UCSD-AML1 (cell line): ENCODE measurements around the gene RPAP3.

Source experiments
- DNase-seq: peaks from one replicate; lab custom pipeline; 2025; ENCODE audit not compliant: unreplicated experiment; lab: John Stamatoyannopoulos, UW

The RPAP3 gene

GRCh38 chr12:47721431-47721973, 15.7 kb upstream of the RPAP3 start:
- DNase-seq: no peak

GRCh38 chr12:47718531-47718930, 12.7 kb upstream of the RPAP3 start:
- DNase-seq: no peak

- peak; percentile 79 for DNase-seq
Measured at GRCh38 chr12:47717443-47718193, 11.8 kb upstream of the RPAP3 start.

- DNase-seq: no peak
Measured at GRCh38 chr12:47717046-47717442, 11.2 kb upstream of the RPAP3 start.

GRCh38 chr12:47715877-47716548, 10.2 kb upstream of the RPAP3 start:
- no peak for DNase-seq

GRCh38 chr12:47715393-47715876, 9.6 kb upstream of the RPAP3 start:
- DNase-seq: peak; percentile 65

GRCh38 chr12:47714826-47715386, 9.1 kb upstream of the RPAP3 start:
- no peak for DNase-seq

GRCh38 chr12:47712171-47712570, 6.3 kb upstream of the RPAP3 start:
- DNase-seq: no peak

- DNase-seq: no peak
Measured at GRCh38 chr12:47711448-47711847, 5.6 kb upstream of the RPAP3 start.

GRCh38 chr12:47710278-47710677, 4.4 kb upstream of the RPAP3 start:
- no peak for DNase-seq

- DNase-seq: no peak
Measured at GRCh38 chr12:47709671-47710070, 3.8 kb upstream of the RPAP3 start.

GRCh38 chr12:47709237-47709636, 3.4 kb upstream of the RPAP3 start:
- DNase-seq: no peak

- DNase-seq: no peak
Measured at GRCh38 chr12:47707905-47708543, 2.2 kb upstream of the RPAP3 start.

GRCh38 chr12:47707355-47707754, 1.5 kb upstream of the RPAP3 start:
- DNase-seq: no peak

GRCh38 chr12:47705229-47705565, 633 bp downstream of the RPAP3 start:
- DNase-seq: no peak

GRCh38 chr12:47704719-47705118, 1.1 kb downstream of the RPAP3 start:
- no peak for DNase-seq

GRCh38 chr12:47700263-47700662, 5.6 kb downstream of the RPAP3 start:
- no peak for DNase-seq

GRCh38 chr12:47698631-47699030, 7.2 kb downstream of the RPAP3 start:
- DNase-seq: no peak

- DNase-seq: no peak
Measured at GRCh38 chr12:47698055-47698454, 7.8 kb downstream of the RPAP3 start.

GRCh38 chr12:47689215-47689614, 16.6 kb downstream of the RPAP3 start:
- DNase-seq: no peak

GRCh38 chr12:47687636-47688035, 18.2 kb downstream of the RPAP3 start:
- no peak for DNase-seq
